NT2/D1 (cell line): ENCODE measurements around the gene ST6GAL2.

Source experiments
- DNase-seq: peaks from one replicate; pipeline ENCODE4 v3.0.0-alpha.2; 2011; ENCODE audit warnings: low read depth, low spot score
- H3K27me3 ChIP-seq: 2 replicates; pipeline ENCODE4 v1.6.0; 2011; ENCODE audit warnings: mild to moderate bottlenecking; ENCODE audit not compliant: insufficient read length, insufficient read depth
- H3K36me3 ChIP-seq: 2 replicates; pipeline ENCODE4 v1.6.1; 2011; ENCODE audit warnings: mild to moderate bottlenecking, low read length, mixed read lengths; ENCODE audit not compliant: insufficient read depth, insufficient read length
- H3K4me1 ChIP-seq: 2 replicates; pipeline ENCODE4 v1.5.1; 2011; ENCODE audit not compliant: insufficient read depth, insufficient read length
- H3K4me3 ChIP-seq: 2 replicates; pipeline ENCODE4 v1.5.1; 2011; ENCODE audit warnings: low read depth; ENCODE audit not compliant: insufficient read length
- H3K9ac ChIP-seq: 2 replicates; pipeline ENCODE4 v1.6.0; 2011; ENCODE audit warnings: low read depth; ENCODE audit not compliant: insufficient read length
- H3K9me3 ChIP-seq: 2 replicates; pipeline ENCODE4 v1.5.1; 2011; ENCODE audit warnings: mild to moderate bottlenecking, low read length; ENCODE audit not compliant: insufficient read depth
- SUZ12 ChIP-seq: IDR thresholded peaks from 2 replicates; pipeline ENCODE4 v1.6.1; 2011; ENCODE audit not compliant: insufficient read length, insufficient read depth; ENCODE audit errors: extremely low read depth
- YY1 ChIP-seq: IDR thresholded peaks from 2 replicates; pipeline ENCODE4 v1.6.1; 2011; ENCODE audit not compliant: insufficient read length, insufficient read depth
- ZNF274 ChIP-seq: IDR thresholded peaks from 2 replicates; pipeline ENCODE4 v1.6.1; 2011; ENCODE audit warnings: mild to moderate bottlenecking, low read depth, low read length

ST6GAL2 gene

DNA sequence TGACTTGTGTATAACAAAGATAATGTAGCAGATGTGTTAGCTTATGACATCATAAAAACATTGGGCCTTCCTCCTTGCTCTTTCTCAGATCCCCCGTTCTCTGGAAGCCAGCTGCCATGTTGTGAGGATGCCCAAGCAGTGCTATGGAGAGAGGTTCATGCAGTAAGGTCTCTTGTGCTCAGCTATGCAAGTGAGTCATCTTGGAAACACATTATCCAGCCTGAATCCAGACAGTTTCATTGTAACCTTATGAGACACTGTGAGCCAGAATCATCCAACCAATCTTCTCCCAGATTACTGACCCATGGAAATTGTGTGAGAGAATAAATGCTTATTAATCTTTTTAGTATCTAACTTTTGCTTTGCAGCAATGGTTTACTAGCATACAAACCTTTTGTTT is 60.8 kb downstream of the ST6GAL2 start:
- H3K9me3 ChIP-seq: peaks cover 13% of the 10 kb centered on the region; the same call in 1 of the 2 replicates

DNA sequence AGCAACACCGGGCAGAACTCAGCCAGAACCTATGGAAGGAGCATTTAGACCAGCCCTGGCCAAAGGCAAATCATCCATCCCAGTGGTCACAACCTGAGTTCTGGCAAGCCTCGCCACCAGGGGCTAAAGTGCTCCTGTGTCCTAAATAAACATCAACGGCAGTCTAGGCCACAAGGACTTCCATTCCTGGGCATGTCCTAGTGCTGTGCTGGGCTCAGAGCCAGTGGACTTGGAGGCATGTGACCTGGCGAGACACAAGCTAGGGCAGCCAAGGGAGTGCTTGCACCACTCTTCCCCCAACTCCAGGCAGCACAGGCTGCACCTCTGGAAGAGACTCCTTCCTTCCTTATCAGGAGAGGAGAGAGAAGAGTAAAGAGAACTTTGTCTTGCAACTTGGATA is 69.0 kb downstream of the ST6GAL2 start:
- no peak overlapping the region for H3K4me3 ChIP-seq
- H3K9me3 ChIP-seq: no peaks in the 10 kb centered on the region
- H3K36me3 ChIP-seq: no peaks in the 10 kb centered on the region
- no peak for DNase-seq
- H3K9ac ChIP-seq: no peak overlapping the region
- no peaks in the 10 kb centered on the region for H3K4me1 ChIP-seq
- TF ChIP-seq YY1 (no peak), SUZ12 (no peak), ZNF274 (no peak)
- H3K27me3 ChIP-seq: no peaks in the 10 kb centered on the region

More for the DNA sequence above, 60.8 kb downstream of the ST6GAL2 start:
- DNase-seq: no peak
- Histone ChIP-seq H3K4me1 (no peaks in the 10 kb centered on the region), H3K36me3 (no peaks in the 10 kb centered on the region), H3K27me3 (no peaks in the 10 kb centered on the region), H3K4me3 (no peak overlapping the region), H3K9ac (no peak overlapping the region)
- TF ChIP-seq ZNF274: no peak

- Histone ChIP-seq H3K4me1 (no peaks in the 10 kb centered on the region), H3K9ac (no peak overlapping the region), H3K36me3 (no peaks in the 10 kb centered on the region), H3K4me3 (no peak overlapping the region), H3K9me3 (no peaks in the 10 kb centered on the region), H3K27me3 (no peaks in the 10 kb centered on the region)
- no peak for TF ChIP-seq YY1
- TF ChIP-seq ZNF274: no peak
- no peak for TF ChIP-seq SUZ12
- DNase-seq: no peak
These were observed 73.1 kb downstream of the ST6GAL2 start for GRCh38 chr2:106812841-106813240.

DNA sequence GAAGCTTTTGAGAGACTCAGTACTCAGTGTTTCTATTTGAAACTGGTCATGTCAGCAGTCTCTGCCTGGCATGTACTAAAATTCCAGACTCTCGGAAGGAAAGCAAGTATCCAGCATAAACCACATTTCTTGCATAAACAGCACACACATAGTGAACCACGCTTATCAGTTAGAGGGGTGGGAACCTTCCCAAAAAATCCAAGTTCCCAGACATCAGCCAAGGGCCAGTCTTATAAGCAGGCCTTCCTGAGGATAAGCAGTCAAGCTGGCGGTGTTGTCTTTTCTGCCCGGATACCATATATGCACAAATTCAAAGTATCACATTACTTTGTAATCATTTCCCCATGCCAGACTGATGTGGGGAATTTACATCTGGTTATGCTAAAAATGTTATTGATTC is 73.6 kb downstream of the ST6GAL2 start:
- Histone ChIP-seq H3K4me1 (no peaks in the 10 kb centered on the region), H3K36me3 (no peaks in the 10 kb centered on the region), H3K27me3 (no peaks in the 10 kb centered on the region), H3K9ac (no peak overlapping the region), H3K4me3 (no peak overlapping the region), H3K9me3 (no peaks in the 10 kb centered on the region)
- DNase-seq: no peak
- TF ChIP-seq ZNF274: no peak
- TF ChIP-seq YY1: no peak
- TF ChIP-seq SUZ12: no peak

DNA sequence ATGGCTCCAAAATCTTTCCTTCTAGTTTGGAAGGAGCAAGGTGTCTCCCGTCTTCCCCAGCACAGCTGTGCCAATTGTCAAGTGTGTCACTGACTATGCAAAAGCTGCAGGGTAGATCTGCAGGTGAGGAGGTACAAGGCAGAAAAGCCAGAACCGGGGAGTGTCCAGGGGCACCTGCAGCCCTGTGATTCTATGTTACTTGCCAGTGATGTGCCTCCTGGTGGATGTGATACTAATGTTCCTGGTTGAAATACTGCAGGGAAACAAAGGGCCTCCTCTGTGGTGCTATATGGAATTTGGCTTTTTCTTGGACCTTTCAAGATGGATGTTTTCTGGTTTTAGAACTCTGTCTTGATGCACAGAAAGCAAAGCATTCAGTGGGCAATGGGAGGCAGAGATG is 80.3 kb downstream of the ST6GAL2 start:
- no peaks in the 10 kb centered on the region for H3K9me3 ChIP-seq
- no peaks in the 10 kb centered on the region for H3K36me3 ChIP-seq
- DNase-seq: no peak
- TF ChIP-seq SUZ12 (no peak), YY1 (no peak), ZNF274 (no peak)
- H3K27me3 ChIP-seq: no peaks in the 10 kb centered on the region
- no peak overlapping the region for H3K4me3 ChIP-seq
- H3K4me1 ChIP-seq: no peaks in the 10 kb centered on the region
- no peak overlapping the region for H3K9ac ChIP-seq

DNA sequence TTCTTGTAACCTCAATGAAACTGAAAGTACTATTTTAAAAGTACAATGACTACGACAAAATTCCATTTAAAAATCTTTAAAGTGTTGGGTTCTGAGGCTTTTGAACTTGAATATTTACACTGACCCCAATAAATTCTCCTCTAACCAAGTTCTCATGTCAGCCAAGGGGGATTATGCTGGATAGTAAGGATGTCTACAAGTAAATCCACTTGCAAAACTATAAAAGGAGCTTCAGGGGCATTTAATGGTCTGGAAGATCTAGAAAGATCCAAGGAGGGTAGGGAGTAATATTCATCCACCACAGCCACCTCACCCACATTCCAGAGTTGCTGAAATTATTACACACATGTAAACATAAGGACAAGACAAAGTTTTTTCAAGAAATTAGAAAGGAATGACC is 81.8 kb downstream of the ST6GAL2 start:
- DNase-seq: no peak
- Histone ChIP-seq H3K27me3 (no peaks in the 10 kb centered on the region), H3K9ac (no peak overlapping the region), H3K36me3 (no peaks in the 10 kb centered on the region), H3K4me3 (no peak overlapping the region), H3K4me1 (no peaks in the 10 kb centered on the region), H3K9me3 (no peaks in the 10 kb centered on the region)
- TF ChIP-seq ZNF274 (no peak), YY1 (no peak)

- no peaks in the 10 kb centered on the region for H3K27me3 ChIP-seq
- no peak overlapping the region for H3K4me3 ChIP-seq
- H3K9ac ChIP-seq: no peak overlapping the region
- no peak for TF ChIP-seq YY1
- no peak for TF ChIP-seq ZNF274
- no peak for TF ChIP-seq SUZ12
- no peaks in the 10 kb centered on the region for H3K9me3 ChIP-seq
- H3K36me3 ChIP-seq: no peaks in the 10 kb centered on the region
- peak; percentile 25 for DNase-seq
- no peaks in the 10 kb centered on the region for H3K4me1 ChIP-seq
These were observed 84.9 kb downstream of the ST6GAL2 start for GRCh38 chr2:106800976-106801655.
